Measurements from ENCODE around the gene MCM8. TPM values are rescaled to one million over a fixed set of nuclear protein-coding genes. Genes with fewer than 3 reads are reported as not detected.

MCM8 gene
- total and polyA plus RNA-seq, 12 donors, result 1.8 to 12.6 (median 5.0) TPM

GRCh38 chr20:5973172-5973571 is 22.7 kb downstream of the MCM8 start:
- DNase-seq, result no peak
- intact Hi-C loops (cut with DNase I), result no loop called here
- H3K4me1 ChIP-seq (replicated peaks in 1 of 2), result no peaks in the 10 kb centered on the region
- no peaks in the 10 kb centered on the region for H3K27me3 ChIP-seq
- 91 to 96% (median 93%) methylated on average over 2 of the region's 2 CpGs for WGBS, 4 donors
- no peaks in the 10 kb centered on the region for H3K36me3 ChIP-seq (replicated peaks in 1 of 2)
- H3K4me3 ChIP-seq, result no peak overlapping the region
- H3K27ac ChIP-seq, result no peak overlapping the region
- TF ChIP-seq POLR2A (IDR thresholded peaks at IDR 0.05), result no peak
- TF ChIP-seq, protein P1, sequence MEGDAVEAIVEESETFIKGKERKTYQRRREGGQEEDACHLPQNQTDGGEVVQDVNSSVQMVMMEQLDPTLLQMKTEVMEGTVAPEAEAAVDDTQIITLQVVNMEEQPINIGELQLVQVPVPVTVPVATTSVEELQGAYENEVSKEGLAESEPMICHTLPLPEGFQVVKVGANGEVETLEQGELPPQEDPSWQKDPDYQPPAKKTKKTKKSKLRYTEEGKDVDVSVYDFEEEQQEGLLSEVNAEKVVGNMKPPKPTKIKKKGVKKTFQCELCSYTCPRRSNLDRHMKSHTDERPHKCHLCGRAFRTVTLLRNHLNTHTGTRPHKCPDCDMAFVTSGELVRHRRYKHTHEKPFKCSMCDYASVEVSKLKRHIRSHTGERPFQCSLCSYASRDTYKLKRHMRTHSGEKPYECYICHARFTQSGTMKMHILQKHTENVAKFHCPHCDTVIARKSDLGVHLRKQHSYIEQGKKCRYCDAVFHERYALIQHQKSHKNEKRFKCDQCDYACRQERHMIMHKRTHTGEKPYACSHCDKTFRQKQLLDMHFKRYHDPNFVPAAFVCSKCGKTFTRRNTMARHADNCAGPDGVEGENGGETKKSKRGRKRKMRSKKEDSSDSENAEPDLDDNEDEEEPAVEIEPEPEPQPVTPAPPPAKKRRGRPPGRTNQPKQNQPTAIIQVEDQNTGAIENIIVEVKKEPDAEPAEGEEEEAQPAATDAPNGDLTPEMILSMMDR (IDR thresholded peaks at IDR 0.05), result no peak
- no peaks in the 10 kb centered on the region for H3K9me3 ChIP-seq (replicated peaks in 1 of 3)

DNA sequence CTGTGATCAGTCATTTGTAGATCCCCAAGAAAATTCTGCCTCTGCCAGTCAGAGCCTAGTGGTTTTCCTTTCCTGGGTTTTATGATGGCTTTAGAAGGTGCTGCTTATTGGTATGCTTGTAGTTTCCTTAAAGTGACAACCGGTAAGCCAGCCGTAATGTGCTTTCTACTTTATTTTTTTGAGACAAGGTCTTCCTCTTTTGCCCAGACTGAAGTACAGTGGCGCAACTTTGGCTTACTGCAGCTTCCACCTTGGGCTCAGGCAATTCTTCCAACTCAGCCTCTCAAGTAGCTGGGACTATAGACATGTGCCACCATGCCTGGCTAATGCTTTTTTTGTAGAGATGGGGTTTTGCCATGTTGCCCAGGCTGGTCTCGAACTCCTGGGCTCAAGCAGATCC is 23.5 kb downstream of the MCM8 start:
- WGBS, 4 donors, result 76 to 86% (median 79%) methylated on average over 4 of the region's 4 CpGs
- DNase-seq, result no peak
- no peaks in the 10 kb centered on the region for H3K36me3 ChIP-seq (replicated peaks in 1 of 2)
- TF ChIP-seq, protein P1 (IDR thresholded peaks at IDR 0.05), result no peak
- no peak for TF ChIP-seq POLR2A (IDR thresholded peaks at IDR 0.05)
- H3K9me3 ChIP-seq (replicated peaks in 1 of 3), result no peaks in the 10 kb centered on the region
- H3K4me1 ChIP-seq (replicated peaks in 1 of 2), result no peaks in the 10 kb centered on the region
- no peak overlapping the region for H3K27ac ChIP-seq
- no peak overlapping the region for H3K4me3 ChIP-seq
- H3K27me3 ChIP-seq, result no peaks in the 10 kb centered on the region
- intact Hi-C loops (cut with DNase I), result no loop called here

- 92 to 100% (median 96%) methylated on average over 1 of the region's 1 CpG for WGBS, 4 donors
- H3K27ac ChIP-seq, result no peak overlapping the region
- intact Hi-C loops (cut with DNase I), result no loop called here
- DNase-seq, result no peak
- TF ChIP-seq, protein P1 (IDR thresholded peaks at IDR 0.05), result no peak
- no peak for TF ChIP-seq POLR2A (IDR thresholded peaks at IDR 0.05)
- no peak overlapping the region for H3K4me3 ChIP-seq
- no peaks in the 10 kb centered on the region for H3K36me3 ChIP-seq (replicated peaks in 1 of 2)
- no peaks in the 10 kb centered on the region for H3K27me3 ChIP-seq
- H3K9me3 ChIP-seq (replicated peaks in 1 of 3), result no peaks in the 10 kb centered on the region
- H3K4me1 ChIP-seq (replicated peaks in 1 of 2), result no peaks in the 10 kb centered on the region
Measured at GRCh38 chr20:5974531-5974930, 24.1 kb downstream of the MCM8 start.

DNA sequence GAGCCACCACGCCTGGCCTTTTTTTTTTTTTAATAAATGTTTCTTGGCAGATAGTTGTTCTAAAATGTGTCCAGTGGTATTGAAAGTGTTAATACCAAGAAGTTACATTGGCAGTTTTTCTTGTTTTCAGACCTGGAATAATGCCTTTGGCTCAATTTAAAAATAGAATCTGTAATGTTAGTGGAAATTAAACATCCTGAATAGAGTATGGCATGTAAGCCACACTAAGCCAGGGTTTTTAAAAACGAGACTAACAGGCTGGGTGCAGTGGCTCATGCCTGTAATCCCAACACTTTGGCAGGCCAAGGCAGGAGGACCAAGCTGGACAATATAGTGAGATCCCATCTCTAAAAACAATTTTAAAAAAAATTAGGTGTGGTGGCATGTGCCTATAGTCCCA is 25.3 kb downstream of the MCM8 start:
- Histone ChIP-seq H3K9me3 (replicated peaks in 1 of 3) (no peaks in the 10 kb centered on the region), H3K27me3 (no peaks in the 10 kb centered on the region), H3K4me3 (no peak overlapping the region), H3K4me1 (replicated peaks in 1 of 2) (no peaks in the 10 kb centered on the region), H3K36me3 (replicated peaks in 1 of 2) (no peaks in the 10 kb centered on the region), H3K27ac (no peak overlapping the region)
- intact Hi-C loops (cut with DNase I), result no loop called here
- no peak for DNase-seq
- TF ChIP-seq POLR2A (IDR thresholded peaks at IDR 0.05), result no peak
- TF ChIP-seq, protein P1 (IDR thresholded peaks at IDR 0.05), result no peak
- 88 to 93% (median 90%) methylated on average over 2 of the region's 2 CpGs for WGBS, 4 donors
